SU-DHL-6 (cell line): ENCODE data around the gene GOLGA1.

ENCODE experiments used
- EZH2phosphoT487 ChIP-seq: fragments of 200-600 bp; sonication (generic), shearing (Covaris generic); conservative IDR thresholded peaks from 2 replicates; pipeline ENCODE4 v1.6.1; 2018; ENCODE audit warnings: mild to moderate bottlenecking, antibody characterized with exemption, low read length, moderate library complexity, mixed read lengths
- TF ChIP-seq, protein P1 (sequence below): fragments of 200-600 bp; sonication (generic); IDR thresholded peaks from one replicate; pipeline ENCODE4 v1.5.1; 2017; ENCODE audit warnings: antibody characterized with exemption, mild to moderate bottlenecking, low read length, moderate library complexity; ENCODE audit not compliant: insufficient read depth, poor library complexity, severe bottlenecking

DNA sequence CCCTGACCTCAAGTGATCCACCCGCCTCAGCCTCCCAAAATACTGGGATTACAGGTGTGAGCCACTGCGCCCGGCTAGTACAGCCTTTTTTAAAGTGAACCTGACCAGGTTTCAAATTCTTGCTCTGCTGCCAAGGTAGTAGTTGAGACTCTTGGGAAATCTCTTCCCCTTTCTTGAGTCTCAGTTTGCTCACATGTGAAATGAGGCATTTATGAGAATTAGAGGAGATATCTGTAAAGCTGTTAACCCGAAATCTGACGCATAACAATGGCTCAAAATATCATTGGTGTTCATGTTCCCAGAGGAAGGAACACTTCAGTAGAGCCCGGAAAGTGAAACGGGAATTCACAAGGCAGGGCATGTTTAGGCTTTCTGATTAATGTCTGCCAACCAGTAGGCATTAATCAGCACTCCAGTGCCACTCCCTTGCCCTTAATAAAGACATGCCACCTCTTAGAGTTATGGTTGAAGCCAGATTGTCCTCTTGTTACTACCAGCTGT lies 77.5 kb downstream of the GOLGA1 start:
- TF ChIP-seq, protein P1, sequence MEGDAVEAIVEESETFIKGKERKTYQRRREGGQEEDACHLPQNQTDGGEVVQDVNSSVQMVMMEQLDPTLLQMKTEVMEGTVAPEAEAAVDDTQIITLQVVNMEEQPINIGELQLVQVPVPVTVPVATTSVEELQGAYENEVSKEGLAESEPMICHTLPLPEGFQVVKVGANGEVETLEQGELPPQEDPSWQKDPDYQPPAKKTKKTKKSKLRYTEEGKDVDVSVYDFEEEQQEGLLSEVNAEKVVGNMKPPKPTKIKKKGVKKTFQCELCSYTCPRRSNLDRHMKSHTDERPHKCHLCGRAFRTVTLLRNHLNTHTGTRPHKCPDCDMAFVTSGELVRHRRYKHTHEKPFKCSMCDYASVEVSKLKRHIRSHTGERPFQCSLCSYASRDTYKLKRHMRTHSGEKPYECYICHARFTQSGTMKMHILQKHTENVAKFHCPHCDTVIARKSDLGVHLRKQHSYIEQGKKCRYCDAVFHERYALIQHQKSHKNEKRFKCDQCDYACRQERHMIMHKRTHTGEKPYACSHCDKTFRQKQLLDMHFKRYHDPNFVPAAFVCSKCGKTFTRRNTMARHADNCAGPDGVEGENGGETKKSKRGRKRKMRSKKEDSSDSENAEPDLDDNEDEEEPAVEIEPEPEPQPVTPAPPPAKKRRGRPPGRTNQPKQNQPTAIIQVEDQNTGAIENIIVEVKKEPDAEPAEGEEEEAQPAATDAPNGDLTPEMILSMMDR: no peak
- TF ChIP-seq EZH2phosphoT487: no peak
